Fibroblast of skin of abdomen (primary cell): ENCODE data around the gene SBNO1.

Source experiments
- DNase-seq: peaks from one replicate; pipeline ENCODE4 v3.0.0-alpha.2; 2013

Gene SBNO1

DNA sequence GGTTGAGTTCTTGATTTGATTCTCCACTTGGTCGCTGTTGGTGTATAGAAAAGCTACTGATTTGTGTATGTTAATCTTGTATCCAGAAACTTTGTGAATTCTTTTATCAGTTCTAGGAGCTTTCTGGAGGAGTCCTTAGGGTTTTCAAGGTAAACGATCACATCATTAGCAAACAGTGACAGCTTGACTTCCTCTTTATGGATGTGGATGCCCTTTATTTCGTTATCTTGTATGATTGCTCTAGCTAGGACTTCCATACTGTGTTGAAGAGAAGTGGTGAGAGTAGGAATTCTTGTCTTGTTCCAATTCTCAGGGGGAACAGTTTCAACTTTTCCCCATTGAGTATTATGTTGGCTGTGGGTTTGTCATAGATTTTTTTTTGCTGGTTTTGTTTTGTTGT is 119.0 kb downstream of the SBNO1 start:
- no peak for DNase-seq

GRCh38 chr12:123243671-123244262 is 120.9 kb downstream of the SBNO1 start:
- DNase-seq = no peak

GRCh38 chr12:123242116-123242904 is 122.3 kb downstream of the SBNO1 start:
- DNase-seq = no peak
